ENCODE data around the gene PGLYRP2.

PGLYRP2 gene

GRCh38 chr19:15443838-15444237 lies 35.5 kb downstream of the PGLYRP2 start:
- H3K27me3 ChIP-seq (replicated peaks; ENCODE audit: insufficient read depth, low read length) = peaks cover 21% of the 10 kb centered on the region
- no peak overlapping the region for H3K4me3 ChIP-seq (ENCODE audit: low read length)
- H3K9me3 ChIP-seq (replicated peaks; ENCODE audit: insufficient read depth, low read length) = no peaks in the 10 kb centered on the region
- no peak overlapping the region for H3K27ac ChIP-seq (ENCODE audit: low read length)
- H2AFZ ChIP-seq (ENCODE audit: low read length) = no peak overlapping the region
- H3K4me1 ChIP-seq (ENCODE audit: low read length) = no peaks in the 10 kb centered on the region
- TF ChIP-seq EZH2 (optimal IDR thresholded peaks at IDR 0.05; ENCODE audit: low read depth, low read length) (no peak), CTCF (IDR thresholded peaks at IDR 0.05; ENCODE audit: low read length) (no peak), EZH2phosphoT487 (IDR thresholded peaks at IDR 0.05; ENCODE audit: low read length) (no peak)
- H4K20me1 ChIP-seq (ENCODE audit: insufficient read depth, low read length) = no peaks in the 10 kb centered on the region
- no peaks in the 10 kb centered on the region for H3K36me3 ChIP-seq (replicated peaks; ENCODE audit: insufficient read depth, low read length)
- H3F3A ChIP-seq (ENCODE audit: insufficient read depth, low read length) = no peaks in the 10 kb centered on the region
- no peaks in the 10 kb centered on the region for H3K9me2 ChIP-seq (replicated peaks; ENCODE audit: insufficient read depth, low read length)
- no peak for DNase-seq
- H3K4me2 ChIP-seq (ENCODE audit: low read depth, low read length) = no peak overlapping the region
- H3K79me2 ChIP-seq (ENCODE audit: low read length) = no peaks in the 10 kb centered on the region
- no peak overlapping the region for H3K9ac ChIP-seq (ENCODE audit: low read length)

GRCh38 chr19:15443325-15443724 lies 36.0 kb downstream of the PGLYRP2 start:
- H3K4me1 ChIP-seq (ENCODE audit: low read length) = no peaks in the 10 kb centered on the region
- no peaks in the 10 kb centered on the region for H3K9me3 ChIP-seq (replicated peaks; ENCODE audit: insufficient read depth, low read length)
- no peak for DNase-seq
- no peaks in the 10 kb centered on the region for H3K9me2 ChIP-seq (replicated peaks; ENCODE audit: insufficient read depth, low read length)
- H3K27me3 ChIP-seq (replicated peaks; ENCODE audit: insufficient read depth, low read length) = peaks cover 21% of the 10 kb centered on the region
- no peaks in the 10 kb centered on the region for H3K79me2 ChIP-seq (ENCODE audit: low read length)
- H3K4me3 ChIP-seq (ENCODE audit: low read length) = no peak overlapping the region
- H3K9ac ChIP-seq (ENCODE audit: low read length) = no peak overlapping the region
- H3K4me2 ChIP-seq (ENCODE audit: low read depth, low read length) = no peak overlapping the region
- TF ChIP-seq EZH2phosphoT487 (IDR thresholded peaks at IDR 0.05; ENCODE audit: low read length) (no peak), EZH2 (optimal IDR thresholded peaks at IDR 0.05; ENCODE audit: low read depth, low read length) (no peak), CTCF (IDR thresholded peaks at IDR 0.05; ENCODE audit: low read length) (no peak)
- H3F3A ChIP-seq (ENCODE audit: insufficient read depth, low read length) = no peaks in the 10 kb centered on the region
- no peak overlapping the region for H3K27ac ChIP-seq (ENCODE audit: low read length)
- no peaks in the 10 kb centered on the region for H3K36me3 ChIP-seq (replicated peaks; ENCODE audit: insufficient read depth, low read length)
- no peak overlapping the region for H2AFZ ChIP-seq (ENCODE audit: low read length)
- no peaks in the 10 kb centered on the region for H4K20me1 ChIP-seq (ENCODE audit: insufficient read depth, low read length)

GRCh38 chr19:15442142-15442920 lies 37.0 kb downstream of the PGLYRP2 start:
- Histone ChIP-seq H3K36me3 (replicated peaks; ENCODE audit: insufficient read depth, low read length) (no peaks in the 10 kb centered on the region), H3K4me3 (ENCODE audit: low read length) (no peak overlapping the region), H4K20me1 (ENCODE audit: insufficient read depth, low read length) (no peaks in the 10 kb centered on the region), H3K79me2 (ENCODE audit: low read length) (no peaks in the 10 kb centered on the region), H3K9me2 (replicated peaks; ENCODE audit: insufficient read depth, low read length) (no peaks in the 10 kb centered on the region), H3F3A (ENCODE audit: insufficient read depth, low read length) (no peaks in the 10 kb centered on the region), H2AFZ (ENCODE audit: low read length) (no peak overlapping the region), H3K9ac (ENCODE audit: low read length) (no peak overlapping the region), H3K27ac (ENCODE audit: low read length) (no peak overlapping the region), H3K9me3 (replicated peaks; ENCODE audit: insufficient read depth, low read length) (no peaks in the 10 kb centered on the region), H3K4me2 (ENCODE audit: low read depth, low read length) (no peak overlapping the region), H3K27me3 (replicated peaks; ENCODE audit: insufficient read depth, low read length) (peaks cover 21% of the 10 kb centered on the region), H3K4me1 (ENCODE audit: low read length) (no peaks in the 10 kb centered on the region)
- no peak for DNase-seq
- no peak for TF ChIP-seq CTCF (IDR thresholded peaks at IDR 0.05; ENCODE audit: low read length)
- TF ChIP-seq EZH2 (optimal IDR thresholded peaks at IDR 0.05; ENCODE audit: low read depth, low read length) = no peak
- no peak for TF ChIP-seq EZH2phosphoT487 (IDR thresholded peaks at IDR 0.05; ENCODE audit: low read length)

Measured in MM.1S (cell line).